ENCODE data around the gene RPRM.
"Not testable (repeated sequence)": the region's sequence is repeated elsewhere in the genome, so short reads cannot be mapped to it uniquely, and the experiment has no call there.

Gene RPRM

DNA sequence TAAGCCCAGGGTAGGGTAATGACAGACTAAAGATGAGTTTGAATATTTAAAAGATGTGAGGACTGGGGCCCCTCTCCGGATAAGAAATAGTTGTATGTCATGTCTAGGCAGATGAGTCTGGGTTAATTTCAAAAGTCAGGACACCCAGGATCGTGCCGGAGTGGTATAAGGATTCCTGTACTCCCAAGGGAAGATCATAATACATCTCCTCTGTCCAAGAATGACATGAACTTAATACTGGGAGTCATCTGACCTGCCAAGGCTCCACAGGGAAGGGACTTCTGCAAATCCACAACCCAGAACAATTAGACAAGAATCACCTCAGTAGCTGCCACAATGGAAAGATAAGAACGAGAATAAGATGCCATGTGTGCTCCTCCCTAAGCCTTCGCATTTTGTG lies 17.1 kb downstream of the RPRM start:
- no peak for FAIRE-seq
- DNase-seq (ENCODE audit: low spot score): no peak

DNA sequence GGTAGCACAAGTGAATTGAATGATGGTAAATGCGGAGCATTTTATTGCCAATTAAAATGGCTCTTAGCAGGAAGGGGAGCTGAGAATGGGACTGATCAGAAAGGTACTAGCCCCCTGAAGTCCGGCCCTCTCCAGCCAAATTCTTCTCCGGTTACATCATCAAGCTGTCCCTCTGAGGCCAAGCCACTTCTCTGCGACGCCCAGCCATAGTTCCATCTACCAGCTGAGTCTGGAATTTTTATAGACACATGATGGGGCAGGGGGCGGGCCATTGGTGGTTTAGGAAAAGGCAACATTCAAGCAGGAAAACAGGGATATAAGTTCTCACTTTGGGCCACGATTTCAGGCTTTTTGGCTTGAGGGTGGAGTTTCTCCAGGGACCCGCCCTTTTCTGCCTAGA lies 22.7 kb downstream of the RPRM start:
- no peak for FAIRE-seq
- no peak for DNase-seq (ENCODE audit: low spot score)

DNA sequence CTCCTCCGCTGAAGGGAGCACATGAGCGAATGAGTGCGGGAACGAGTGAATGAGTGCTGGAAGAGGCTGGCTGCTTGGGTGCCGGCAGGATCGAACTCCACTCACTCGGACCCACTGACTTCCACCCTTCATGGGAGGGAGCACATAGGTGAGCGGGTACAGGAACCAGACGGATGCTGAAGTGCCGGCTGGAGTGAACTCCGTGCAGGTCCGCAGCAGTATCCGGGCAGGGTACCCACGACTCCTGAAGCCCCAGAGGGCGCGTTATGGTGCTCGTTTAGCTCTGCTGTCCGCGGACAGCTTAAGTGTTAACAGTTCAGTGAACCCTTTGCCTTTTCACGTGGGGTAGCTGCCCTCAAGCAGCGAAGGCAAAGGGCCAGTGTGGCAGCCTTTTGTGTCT lies 23.2 kb downstream of the RPRM start:
- FAIRE-seq: no peak

DNA sequence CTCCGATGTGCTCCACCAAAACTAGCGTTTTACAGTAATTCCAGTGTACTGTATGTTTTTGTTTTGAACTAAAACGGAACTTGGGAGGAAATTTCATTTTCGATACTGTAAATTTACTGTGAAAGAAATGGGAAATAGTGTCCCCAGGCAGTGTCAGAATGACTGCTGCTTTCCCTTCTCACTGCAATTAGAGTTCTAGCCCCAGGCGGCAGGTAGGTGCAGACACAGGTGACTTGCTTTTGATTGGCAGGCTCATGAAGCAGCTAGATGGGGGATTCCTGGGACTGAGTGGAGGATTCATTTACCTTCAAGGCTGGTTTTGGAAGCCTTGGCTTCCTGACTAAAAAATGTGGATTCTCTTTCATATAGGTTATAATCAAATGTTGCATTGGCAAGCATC lies 27.0 kb downstream of the RPRM start:
- FAIRE-seq (no peak), DNase-seq (ENCODE audit: low spot score) (no peak)

More for the DNA sequence above, 23.2 kb downstream of the RPRM start:
- DNase-seq (ENCODE audit: low spot score): no peak

DNA sequence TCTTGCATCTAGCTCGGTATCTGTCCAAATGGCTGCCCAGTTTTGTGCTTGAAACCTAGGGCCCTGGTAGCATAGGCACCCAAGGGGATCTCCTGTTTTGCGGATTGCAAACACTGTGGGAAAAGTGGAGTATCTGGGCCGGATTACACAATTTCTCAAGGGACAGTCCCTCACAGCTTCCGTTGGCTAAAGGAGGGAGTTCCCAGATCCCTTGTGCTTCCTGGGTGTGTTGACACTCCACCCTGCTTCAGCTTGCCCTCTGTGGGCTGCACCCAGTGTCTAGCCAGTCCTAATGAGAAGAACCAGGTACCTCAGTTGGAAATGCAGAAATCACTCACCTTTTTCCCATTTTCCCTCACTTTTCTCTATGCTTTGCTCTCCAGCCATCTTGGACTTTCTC lies 35.5 kb downstream of the RPRM start:
- no peak for DNase-seq (ENCODE audit: low spot score)
- no peak for FAIRE-seq

DNA sequence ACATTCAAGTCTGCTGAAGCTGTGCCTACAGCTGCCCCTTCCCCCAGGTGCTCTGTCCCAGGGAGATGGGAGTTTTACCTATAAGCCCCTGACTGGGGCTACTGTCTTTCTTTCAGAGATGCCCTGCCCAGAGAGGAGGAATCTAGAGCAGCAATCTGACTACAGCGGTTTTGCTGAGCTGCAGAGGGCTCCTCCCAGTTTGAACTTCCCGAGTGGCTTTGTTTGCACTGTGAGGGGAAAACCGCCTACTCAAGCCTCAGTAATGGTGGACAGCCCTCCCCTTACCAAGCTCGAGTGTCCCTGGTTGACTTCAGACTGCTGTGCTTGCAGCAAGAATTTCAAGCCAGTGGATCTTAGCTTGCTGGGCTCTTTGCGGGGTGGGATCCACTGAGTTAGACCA lies 35.9 kb downstream of the RPRM start:
- DNase-seq (ENCODE audit: low spot score); FAIRE-seq: not testable (repeated sequence)

DNA sequence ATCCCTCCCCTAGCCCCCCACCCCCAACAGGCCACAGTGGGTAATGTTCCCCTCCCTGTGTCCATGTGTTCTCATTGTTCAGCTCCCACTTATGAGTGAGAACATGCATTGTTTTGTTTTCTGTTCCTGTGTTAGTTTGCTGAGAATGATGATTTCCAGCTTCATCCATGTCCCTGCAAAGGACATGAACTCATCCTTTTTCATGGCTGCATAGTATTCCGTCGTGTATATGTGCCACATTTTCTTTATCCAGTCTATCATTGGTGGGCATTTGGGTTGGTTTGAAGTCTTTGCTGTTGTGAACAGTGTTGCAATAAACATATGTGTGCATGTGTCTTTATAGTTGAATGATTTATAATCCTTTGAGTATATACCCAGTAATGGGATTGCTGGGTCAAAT lies 38.5 kb downstream of the RPRM start:
- DNase-seq (ENCODE audit: low spot score); FAIRE-seq: not testable (repeated sequence)

DNA sequence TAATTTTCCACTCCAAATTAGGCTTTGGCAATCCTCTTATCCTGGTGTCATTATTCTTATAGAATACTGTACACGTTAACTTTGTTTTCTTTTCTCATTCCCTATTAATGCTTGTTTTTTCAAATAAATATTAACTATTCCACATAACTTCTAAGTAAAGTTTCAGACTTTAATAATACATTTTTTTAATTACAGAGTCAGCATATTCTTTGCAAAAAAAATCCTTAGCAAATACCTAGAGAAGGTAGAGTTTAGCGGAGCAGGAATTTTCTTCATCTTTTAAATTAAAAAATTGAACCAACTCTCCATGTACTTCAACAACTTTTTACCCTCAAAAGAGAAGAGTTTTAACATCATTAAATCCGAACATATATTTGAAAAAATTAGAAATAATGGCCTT lies 45.2 kb downstream of the RPRM start:
- DNase-seq (ENCODE audit: low spot score) (no peak), FAIRE-seq (no peak)

DNA sequence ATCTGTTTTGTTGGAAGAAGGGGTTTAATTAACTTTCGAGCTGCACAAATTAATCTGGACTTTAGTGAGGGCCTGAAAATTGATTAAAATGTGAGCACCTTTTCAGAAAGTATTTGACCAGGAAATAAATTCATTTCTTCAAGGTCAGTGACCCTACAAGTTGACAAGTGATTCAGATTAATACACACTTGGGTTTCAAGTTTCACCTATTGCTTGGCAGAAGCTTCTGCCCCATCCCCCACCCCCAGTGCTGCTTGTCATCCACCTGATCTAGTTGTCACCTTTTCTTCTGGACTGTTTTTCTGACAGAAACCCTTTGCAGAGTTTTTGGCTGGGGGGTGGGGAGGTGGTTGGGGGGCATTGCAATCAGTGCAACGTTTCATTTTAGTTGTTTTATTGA lies 46.2 kb downstream of the RPRM start:
- DNase-seq (ENCODE audit: low spot score) (no peak), FAIRE-seq (no peak)

DNA sequence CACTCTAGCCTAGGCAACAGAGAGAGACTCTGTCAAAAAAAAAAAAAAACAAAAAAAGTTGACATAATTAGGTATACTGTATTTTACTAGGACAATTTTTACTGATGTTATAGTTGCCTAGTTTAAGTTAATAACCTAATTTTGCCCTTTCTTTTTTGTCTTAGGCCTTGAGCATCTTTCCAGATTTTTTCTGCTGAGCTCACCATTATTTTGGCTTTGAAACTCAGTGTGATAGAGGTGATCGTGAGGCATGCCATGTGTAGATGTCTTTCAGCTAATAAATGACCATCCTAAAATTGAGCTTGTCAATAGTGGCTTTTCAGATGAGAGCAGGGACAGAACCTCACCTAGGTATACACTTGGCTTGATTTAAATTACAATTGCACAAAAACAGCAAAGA lies 47.4 kb downstream of the RPRM start:
- no peak for FAIRE-seq
- no peak for DNase-seq (ENCODE audit: low spot score)

Data from RCC 7860 (cell line).